Measurements from ENCODE around the gene ITGA5. TPM values are rescaled to one million over a fixed set of nuclear protein-coding genes. Genes with fewer than 3 reads are reported as not detected.
A peak's percentile ranks its signal among the peaks of the same experiment; 100 is the strongest.

Gene ITGA5
- total RNA-seq, 1 donor from 2014 or later = 55.3 TPM

DNA sequence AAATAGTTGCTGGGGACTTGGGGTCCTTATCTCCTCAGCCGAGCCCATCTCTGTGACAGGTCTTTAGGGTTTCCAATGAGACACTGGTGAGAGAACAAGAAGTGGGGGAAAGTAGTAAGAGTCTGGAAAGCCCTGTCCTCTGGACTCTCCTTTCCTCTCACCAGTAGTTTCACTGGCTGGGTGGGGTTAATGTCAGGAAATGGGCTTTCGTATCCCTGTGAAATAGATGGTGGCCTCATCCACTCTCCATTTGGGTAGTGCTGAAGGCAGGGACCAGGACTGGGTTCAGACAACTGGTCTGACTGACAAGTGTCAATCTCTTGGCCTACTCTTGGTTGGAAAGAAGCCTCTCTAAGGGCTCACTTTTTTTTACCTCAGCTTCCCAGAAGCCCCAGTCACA is 42.1 kb downstream of the ITGA5 start:
- TF ChIP-seq CTCF (IDR thresholded peaks at IDR 0.05; ENCODE audit: borderline replicate concordance) = no peak
- H3K4me1 ChIP-seq = peaks cover 67% of the 10 kb centered on the region
- intact Hi-C loops (cut with micrococcal nuclease) = no loop called here
- peak overlapping the region; percentile 89 for H3K27ac ChIP-seq (replicated peaks)
- H3K4me3 ChIP-seq = peak overlapping the region; percentile 65
- no peaks in the 10 kb centered on the region for H3K27me3 ChIP-seq (ENCODE audit: low read depth)
- no peaks in the 10 kb centered on the region for H3K9me3 ChIP-seq (replicated peaks)
- no peak for DNase-seq
- no peaks in the 10 kb centered on the region for H3K36me3 ChIP-seq

- H3K4me1 ChIP-seq = peaks cover 71% of the 10 kb centered on the region
- TF ChIP-seq CTCF (IDR thresholded peaks at IDR 0.05; ENCODE audit: borderline replicate concordance) = no peak
- H3K36me3 ChIP-seq = no peaks in the 10 kb centered on the region
- no peak for DNase-seq
- intact Hi-C loops (cut with micrococcal nuclease) = no loop called here
- H3K4me3 ChIP-seq = peak overlapping the region; percentile 65
- no peaks in the 10 kb centered on the region for H3K27me3 ChIP-seq (ENCODE audit: low read depth)
- peak overlapping the region; percentile 89 for H3K27ac ChIP-seq (replicated peaks)
- no peaks in the 10 kb centered on the region for H3K9me3 ChIP-seq (replicated peaks)
Observed at GRCh38 chr12:54376596-54376995, 42.5 kb downstream of the ITGA5 start.

DNA sequence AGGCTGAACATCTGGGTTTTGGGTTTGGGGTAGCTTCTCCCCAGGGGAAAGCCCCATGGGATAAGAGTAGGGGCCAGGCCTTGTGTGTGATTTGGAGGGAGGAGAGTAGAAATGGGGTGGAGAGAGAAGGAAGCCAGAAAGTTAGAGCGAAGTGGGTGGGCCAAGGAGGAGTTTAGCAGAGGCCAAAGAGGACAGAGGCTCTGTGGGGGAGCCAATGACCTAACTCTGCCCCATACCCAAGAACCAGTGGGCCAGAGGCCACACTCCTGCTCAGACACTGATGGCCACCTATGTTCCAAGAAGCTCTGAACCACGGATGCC is 43.8 kb downstream of the ITGA5 start:
- peak overlapping the region; percentile 89 for H3K27ac ChIP-seq (replicated peaks)
- no peak for DNase-seq
- H3K4me3 ChIP-seq = peak overlapping the region; percentile 65
- intact Hi-C loops (cut with micrococcal nuclease) = no loop called here
- no peaks in the 10 kb centered on the region for H3K27me3 ChIP-seq (ENCODE audit: low read depth)
- no peaks in the 10 kb centered on the region for H3K36me3 ChIP-seq
- TF ChIP-seq CTCF (IDR thresholded peaks at IDR 0.05; ENCODE audit: borderline replicate concordance) = no peak
- peaks cover 85% of the 10 kb centered on the region for H3K4me1 ChIP-seq
- H3K9me3 ChIP-seq (replicated peaks) = no peaks in the 10 kb centered on the region

DNA sequence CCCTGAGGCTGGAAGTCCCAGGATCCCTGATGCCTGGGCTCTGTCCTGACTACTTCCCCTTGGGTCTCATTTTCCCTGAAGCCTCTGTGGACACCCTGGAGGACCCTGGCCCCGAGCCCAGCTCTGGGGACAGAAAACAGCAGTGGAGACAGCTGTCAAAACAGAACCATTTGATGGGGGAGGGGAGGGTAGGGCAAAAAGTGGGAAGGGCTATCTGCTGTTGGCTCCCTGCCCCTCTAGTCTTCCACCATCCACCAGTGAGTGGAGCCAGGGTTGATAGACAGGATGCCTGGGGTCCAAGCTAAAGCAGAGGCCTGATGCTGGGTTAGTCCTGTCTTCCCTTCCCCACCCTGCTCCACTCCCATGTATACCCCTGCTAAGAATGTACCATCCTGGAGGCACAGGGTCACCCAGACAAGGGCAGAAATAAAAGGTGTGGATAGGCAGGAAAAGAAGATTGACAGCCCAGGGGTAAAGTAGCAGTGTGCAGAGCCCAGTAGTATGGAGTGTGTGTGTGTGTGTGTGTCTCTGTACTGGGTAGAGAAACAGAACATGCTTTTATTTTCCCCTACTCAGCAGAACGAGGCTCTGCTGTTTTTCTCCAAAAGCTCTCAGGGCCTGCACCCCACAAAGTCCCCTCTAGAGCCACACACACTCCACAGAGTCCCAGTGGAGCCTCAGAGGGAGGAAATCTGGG is 44.4 kb downstream of the ITGA5 start:
- Histone ChIP-seq H3K27ac (replicated peaks) (peak overlapping the region; percentile 89), H3K27me3 (ENCODE audit: low read depth) (no peaks in the 10 kb centered on the region), H3K36me3 (no peaks in the 10 kb centered on the region), H3K9me3 (replicated peaks) (no peaks in the 10 kb centered on the region), H3K4me1 (peaks cover 90% of the 10 kb centered on the region), H3K4me3 (no peak overlapping the region)
- no peak for TF ChIP-seq CTCF (IDR thresholded peaks at IDR 0.05; ENCODE audit: borderline replicate concordance)
- peak; percentile 63 for DNase-seq
- intact Hi-C loops (cut with micrococcal nuclease) = no loop called here

- Histone ChIP-seq H3K36me3 (no peaks in the 10 kb centered on the region), H3K27ac (replicated peaks) (peak overlapping the region; percentile 89), H3K27me3 (ENCODE audit: low read depth) (no peaks in the 10 kb centered on the region), H3K9me3 (replicated peaks) (no peaks in the 10 kb centered on the region), H3K4me3 (no peak overlapping the region), H3K4me1 (peaks cover 93% of the 10 kb centered on the region)
- intact Hi-C loops (cut with micrococcal nuclease) = no loop called here
- no peak for TF ChIP-seq CTCF (IDR thresholded peaks at IDR 0.05; ENCODE audit: borderline replicate concordance)
- no peak for DNase-seq
Observed at GRCh38 chr12:54373649-54374561, 45.2 kb downstream of the ITGA5 start.

All from left ventricle myocardium inferior (tissue), 1 donor.